ENCODE data around the gene MAJIN.

- TF ChIP-seq CTCF (IDR thresholded peaks at IDR 0.05) (no peak), POLR2A (IDR thresholded peaks at IDR 0.05) (no peak)
Observed at GRCh38 chr11:64911142-64911541, 60.8 kb downstream of the MAJIN start.

Measured in heart left ventricle (tissue), 13 donors.